Measurements from ENCODE around the gene CCDC50. TPM values are rescaled to one million over a fixed set of nuclear protein-coding genes. Genes with fewer than 3 reads are reported as not detected.

CCDC50 gene
- total and polyA plus RNA-seq, 2 donors (not counting 3 experiments of a cell fraction or from before 2014, with no cell fraction given) = 44.4 to 137 TPM

DNA sequence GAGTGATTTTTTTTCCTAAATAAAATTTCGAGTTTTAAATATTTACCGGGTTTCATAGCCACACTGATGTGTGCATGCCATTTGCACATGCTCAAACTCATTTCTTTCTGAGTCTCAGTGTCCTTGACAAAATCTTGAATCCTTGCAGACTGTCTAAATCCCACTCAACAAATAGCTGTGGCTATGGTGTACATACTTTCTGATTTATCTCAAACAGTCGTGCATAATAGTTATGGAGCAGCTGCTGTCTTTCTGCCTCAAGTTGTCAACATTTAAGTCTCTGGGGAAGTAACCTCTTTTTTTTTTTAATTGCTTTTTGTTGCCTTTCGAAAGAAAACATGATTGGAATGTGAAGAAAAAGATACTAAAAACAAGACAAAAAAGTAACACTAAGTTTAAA lies 53.9 kb downstream of the CCDC50 start:
- ChIA-PET POLR2A (interaction anchor here (0.7 kb wide), 1 partner anchor 139 kb away, joined by 3 read pairs; no protein-coding TSS in a partner anchor), CTCF (interaction anchor here (0.9 to 1.6 kb wide), 3 partner anchors 8 to 247 kb away, joined by 3 to 4 read pairs (median 3); no protein-coding TSS in a partner anchor)
- H2AFZ ChIP-seq (ENCODE audit: low read depth, low read length) = no peak overlapping the region
- peaks cover 10 to 17% of the 10 kb centered on the region in 2 experiments for H3K36me3 ChIP-seq (ENCODE audit: control insufficient read depth in 2 of 2, extremely low read depth in 1 of 2, insufficient read depth in 2 of 2, low read length in 2 of 2)
- peaks cover 6% of the 10 kb centered on the region for H3K4me1 ChIP-seq (ENCODE audit: control insufficient read depth, extremely low read depth, insufficient read depth, low read length)
- DNase-seq (ENCODE audit: low read depth, low spot score) (no peak), FAIRE-seq (no peak)
- dilution Hi-C loops (cut with MboI; ENCODE audit: extremely low pct_ligation_motif_present, low sequenced_read_pairs) = no loop called here
- H3K9ac ChIP-seq (replicated peaks; ENCODE audit: extremely low read depth, insufficient read depth, low read length) = no peak overlapping the region
- H3K27ac ChIP-seq (ENCODE audit: insufficient read depth, low read depth, low read length) = no peak overlapping the region
- no TSS peak for BruUV-seq (replicated peaks)
- H3K79me2 ChIP-seq (ENCODE audit: control insufficient read depth, insufficient read depth, low read length) = peaks cover 27% of the 10 kb centered on the region
- H3K4me2 ChIP-seq (ENCODE audit: insufficient read depth, low read length) = no peak overlapping the region
- intact Hi-C loops (cut with micrococcal nuclease) = loop anchor here (10.0 kb wide), 1 partner anchor 498 kb away; no protein-coding TSS in a partner anchor
- TF ChIP-seq, protein P1, sequence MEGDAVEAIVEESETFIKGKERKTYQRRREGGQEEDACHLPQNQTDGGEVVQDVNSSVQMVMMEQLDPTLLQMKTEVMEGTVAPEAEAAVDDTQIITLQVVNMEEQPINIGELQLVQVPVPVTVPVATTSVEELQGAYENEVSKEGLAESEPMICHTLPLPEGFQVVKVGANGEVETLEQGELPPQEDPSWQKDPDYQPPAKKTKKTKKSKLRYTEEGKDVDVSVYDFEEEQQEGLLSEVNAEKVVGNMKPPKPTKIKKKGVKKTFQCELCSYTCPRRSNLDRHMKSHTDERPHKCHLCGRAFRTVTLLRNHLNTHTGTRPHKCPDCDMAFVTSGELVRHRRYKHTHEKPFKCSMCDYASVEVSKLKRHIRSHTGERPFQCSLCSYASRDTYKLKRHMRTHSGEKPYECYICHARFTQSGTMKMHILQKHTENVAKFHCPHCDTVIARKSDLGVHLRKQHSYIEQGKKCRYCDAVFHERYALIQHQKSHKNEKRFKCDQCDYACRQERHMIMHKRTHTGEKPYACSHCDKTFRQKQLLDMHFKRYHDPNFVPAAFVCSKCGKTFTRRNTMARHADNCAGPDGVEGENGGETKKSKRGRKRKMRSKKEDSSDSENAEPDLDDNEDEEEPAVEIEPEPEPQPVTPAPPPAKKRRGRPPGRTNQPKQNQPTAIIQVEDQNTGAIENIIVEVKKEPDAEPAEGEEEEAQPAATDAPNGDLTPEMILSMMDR (IDR thresholded peaks at IDR 0.05; ENCODE audit: extremely low read depth in 1 of 2, insufficient read depth in 1 of 2, low read depth in 1 of 2, low read length in 2 of 2) = no peak
- TF ChIP-seq FOS (IDR thresholded peaks at IDR 0.05; ENCODE audit: borderline replicate concordance, insufficient read depth, low read length) = no peak
- TF ChIP-seq POLR2A (IDR thresholded peaks at IDR 0.05; ENCODE audit: low read depth, low read length) = no peak
- no peak for TF ChIP-seq GATA2 (IDR thresholded peaks at IDR 0.05; ENCODE audit: insufficient read depth, insufficient read length, low read depth, low read length)
- no peak for TF ChIP-seq MYC (IDR thresholded peaks at IDR 0.05; ENCODE audit: low read depth, low read length)
- TF ChIP-seq, protein P2, sequence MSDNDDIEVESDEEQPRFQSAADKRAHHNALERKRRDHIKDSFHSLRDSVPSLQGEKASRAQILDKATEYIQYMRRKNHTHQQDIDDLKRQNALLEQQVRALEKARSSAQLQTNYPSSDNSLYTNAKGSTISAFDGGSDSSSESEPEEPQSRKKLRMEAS (IDR thresholded peaks at IDR 0.05; ENCODE audit: insufficient read depth, insufficient read length) = no peak
- no peak for TF ChIP-seq POLR2AphosphoS5 (IDR thresholded peaks at IDR 0.05; ENCODE audit: insufficient read depth, low read depth, low read length)
- no peak for TF ChIP-seq JUN (IDR thresholded peaks at IDR 0.05; ENCODE audit: borderline replicate concordance, insufficient read depth, insufficient read length, low read depth)
- no peak for TF ChIP-seq EZH2 (IDR thresholded peaks at IDR 0.05; ENCODE audit: borderline replicate concordance, low read depth, low read length, severe bottlenecking)
- no peaks in the 10 kb centered on the region for H3K9me3 ChIP-seq (replicated peaks; ENCODE audit: control insufficient read depth, insufficient read depth, low read length)
- H3K27me3 ChIP-seq (ENCODE audit: control insufficient read depth in 2 of 2, insufficient read depth in 2 of 2, low read length in 2 of 2) = no peaks in the 10 kb centered on the region
- H3K4me3 ChIP-seq (replicated peaks in 1 of 3; ENCODE audit: insufficient read depth in 1 of 3, low read depth in 1 of 3, low read length in 3 of 3) = no peak overlapping the region
- H3K9me1 ChIP-seq (replicated peaks; ENCODE audit: control insufficient read depth, extremely low read depth, insufficient read depth, low read length) = no peaks in the 10 kb centered on the region
- peaks cover 3% of the 10 kb centered on the region for H4K20me1 ChIP-seq (replicated peaks; ENCODE audit: control insufficient read depth, extremely low read depth, insufficient read depth, low read length)

All from endothelial cell of umbilical vein (primary cell).